GM19240 (cell line): Measurements from ENCODE around the gene SLC22A5.

Experiments used
- DNase-seq: peaks from one replicate; pipeline ENCODE4 v3.0.0; 2011; ENCODE audit warnings: low spot score; ENCODE audit not compliant: insufficient read length

SLC22A5 gene

DNA sequence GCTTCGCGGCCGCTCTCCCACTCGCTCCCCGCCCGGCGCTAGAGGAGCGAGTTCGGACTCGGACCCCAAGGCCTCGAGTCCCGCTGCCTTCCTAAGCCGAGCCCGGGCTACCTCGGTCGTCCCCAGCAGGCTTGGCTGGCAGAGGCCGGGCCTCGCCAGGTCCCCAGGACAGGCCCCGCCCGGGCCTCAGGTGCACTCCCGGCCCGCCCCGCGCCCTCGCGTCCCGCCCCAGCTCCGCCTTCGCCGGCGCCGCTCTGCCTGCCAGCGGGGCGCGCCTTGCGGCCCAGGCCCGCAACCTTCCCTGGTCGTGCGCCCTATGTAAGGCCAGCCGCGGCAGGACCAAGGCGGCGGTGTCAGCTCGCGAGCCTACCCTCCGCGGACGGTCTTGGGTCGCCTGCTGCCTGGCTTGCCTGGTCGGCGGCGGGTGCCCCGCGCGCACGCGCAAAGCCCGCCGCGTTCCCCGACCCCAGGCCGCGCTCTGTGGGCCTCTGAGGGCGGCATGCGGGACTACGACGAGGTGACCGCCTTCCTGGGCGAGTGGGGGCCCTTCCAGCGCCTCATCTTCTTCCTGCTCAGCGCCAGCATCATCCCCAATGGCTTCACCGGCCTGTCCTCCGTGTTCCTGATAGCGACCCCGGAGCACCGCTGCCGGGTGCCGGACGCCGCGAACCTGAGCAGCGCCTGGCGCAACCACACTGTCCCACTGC lies at the start of gene SLC22A5:
Gene SLC22A5 (plus strand): TSS at position 237 of the 707 bp plus-strand sequence. CDS start 263 bp downstream, at position 500.
- DNase-seq, result peak; percentile 59

DNA sequence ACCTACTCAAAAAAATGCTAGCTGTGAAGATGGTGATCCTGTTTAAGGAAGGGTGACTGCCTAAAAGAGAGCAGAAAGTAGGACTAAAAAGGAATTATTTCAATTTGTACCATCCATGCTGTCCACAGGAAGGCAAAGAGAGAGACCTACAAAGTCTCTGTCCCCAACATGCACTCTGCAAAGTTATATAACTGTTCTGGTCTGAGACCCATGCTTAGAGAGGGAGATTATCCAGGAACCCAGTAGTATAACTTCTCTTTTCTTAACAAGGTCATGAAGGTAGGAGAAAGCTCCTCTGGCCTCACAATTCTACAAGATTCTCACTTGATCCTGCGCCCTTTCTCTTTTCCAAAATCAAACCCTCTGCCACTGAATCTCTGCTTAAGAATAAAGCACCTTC lies 49.5 kb upstream of the SLC22A5 start:
- DNase-seq, result no peak

DNA sequence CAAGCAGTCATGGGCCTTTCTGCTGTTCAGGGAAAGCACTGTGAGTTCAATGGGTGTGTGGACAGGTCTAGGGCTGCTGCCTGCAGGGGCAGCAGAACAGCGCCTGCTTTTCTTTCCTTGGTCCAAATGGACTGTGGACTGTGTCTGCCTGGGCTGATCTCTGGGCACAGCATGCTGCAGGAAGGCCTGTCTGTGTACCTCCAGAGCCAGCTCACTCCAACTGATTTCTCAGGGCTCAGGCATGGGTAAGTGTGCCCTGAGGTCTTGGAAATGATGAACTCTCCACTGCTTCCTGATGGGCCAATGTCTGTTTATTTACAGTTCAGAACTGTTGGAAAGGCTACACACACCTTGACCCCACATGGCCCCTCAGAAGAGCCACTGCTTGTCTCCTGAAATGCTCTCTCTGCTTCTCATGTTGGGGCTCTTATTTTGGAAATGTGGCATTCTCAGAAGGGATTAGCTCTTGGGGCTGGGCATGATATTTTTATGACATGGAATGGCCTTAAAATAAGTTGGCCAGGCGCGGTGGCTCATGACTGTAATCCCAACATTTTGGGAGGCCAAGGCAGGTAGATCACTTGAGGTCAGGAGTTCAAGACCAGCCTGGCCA lies 48.3 kb upstream of the SLC22A5 start:
- DNase-seq, result no peak

DNA sequence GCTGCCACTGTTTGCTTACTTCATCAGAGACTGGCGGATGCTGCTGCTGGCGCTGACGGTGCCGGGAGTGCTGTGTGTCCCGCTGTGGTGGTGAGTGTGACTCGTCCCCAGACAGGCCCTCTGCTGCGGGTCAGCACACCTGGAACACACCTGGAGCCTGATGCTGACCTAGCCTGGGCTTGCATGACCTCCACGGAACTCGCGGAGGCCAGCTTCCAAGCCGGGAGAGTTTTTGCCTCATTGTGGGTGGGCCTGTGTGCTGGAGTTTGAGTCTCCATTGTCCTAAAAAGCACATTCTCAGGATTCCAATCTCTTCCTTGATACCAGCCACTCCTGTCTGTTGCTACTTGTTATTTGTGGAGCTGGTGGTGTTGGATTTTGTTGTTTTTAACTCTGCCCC lies 47.2 kb upstream of the SLC22A5 start:
- DNase-seq, result no peak

GRCh38 chr5:132323202-132323601 lies 46.3 kb upstream of the SLC22A5 start:
- DNase-seq, result no peak

GRCh38 chr5:132325691-132326090 lies 43.8 kb upstream of the SLC22A5 start:
- no peak for DNase-seq

DNA sequence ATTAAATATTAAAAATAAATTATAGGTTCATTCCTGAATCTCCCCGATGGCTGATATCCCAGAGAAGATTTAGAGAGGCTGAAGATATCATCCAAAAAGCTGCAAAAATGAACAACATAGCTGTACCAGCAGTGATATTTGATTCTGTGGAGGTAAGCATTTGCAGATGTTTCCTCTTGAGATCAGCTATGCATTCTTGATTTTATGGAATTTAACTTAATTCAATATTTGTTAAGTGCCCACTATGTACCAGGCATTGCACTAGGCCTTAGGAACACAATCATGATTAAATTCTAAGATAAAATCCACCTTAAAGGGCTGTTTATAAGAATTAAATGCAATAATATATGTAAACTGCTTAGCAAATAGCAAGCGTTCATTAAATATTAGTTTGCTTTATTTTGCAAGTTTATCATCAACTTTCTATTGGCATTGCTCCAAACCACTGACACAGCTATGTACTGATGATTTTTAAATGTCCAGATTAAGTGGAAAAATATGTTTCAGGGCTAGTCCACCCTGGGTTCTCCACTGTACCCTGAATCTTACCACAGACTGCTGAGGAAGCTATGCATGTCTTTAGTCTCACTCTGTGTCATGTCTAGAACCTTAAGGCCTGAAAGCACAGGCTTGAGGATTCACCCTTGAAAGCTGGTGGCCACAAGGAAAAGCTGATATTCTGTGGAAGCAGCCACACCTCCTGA lies 42.1 kb upstream of the SLC22A5 start:
- no peak for DNase-seq

DNA sequence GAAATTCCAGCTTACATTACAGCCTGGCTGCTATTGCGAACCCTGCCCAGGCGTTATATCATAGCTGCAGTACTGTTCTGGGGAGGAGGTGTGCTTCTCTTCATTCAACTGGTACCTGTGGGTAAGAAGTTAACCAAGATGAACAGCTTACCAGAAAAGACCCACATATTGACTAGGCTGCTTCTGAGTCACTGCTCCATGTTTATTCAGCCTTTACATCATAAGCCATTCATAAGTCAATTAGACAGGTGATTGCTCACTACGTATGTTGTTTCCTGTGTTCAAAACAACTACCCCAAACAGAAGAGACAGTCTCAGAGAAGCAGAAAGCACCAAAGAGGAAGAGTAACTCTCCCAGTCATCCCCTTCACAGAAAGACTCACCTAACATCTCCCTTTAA lies 34.7 kb upstream of the SLC22A5 start:
- no peak for DNase-seq

- DNase-seq, result no peak
These were observed 34.1 kb upstream of the SLC22A5 start for GRCh38 chr5:132335402-132335801.

DNA sequence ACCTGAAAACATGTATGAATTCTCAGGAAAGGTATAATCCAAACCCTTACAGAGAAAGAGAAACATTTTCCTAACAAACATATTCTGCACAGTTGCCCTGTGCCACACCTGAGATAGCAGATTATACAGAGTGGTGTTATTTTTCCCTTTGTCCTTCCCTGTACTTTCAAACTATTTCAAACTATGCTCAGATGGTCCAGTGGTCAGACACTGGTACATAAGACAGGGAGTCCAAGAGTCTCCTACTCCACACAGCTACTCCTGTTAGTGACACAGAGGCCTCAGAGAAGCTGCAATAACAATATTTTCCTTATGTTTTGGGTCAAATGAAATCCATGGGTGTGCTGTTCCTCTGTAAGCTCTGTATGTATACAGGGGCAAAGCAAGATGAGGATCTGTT lies 30.0 kb upstream of the SLC22A5 start:
- no peak for DNase-seq

DNA sequence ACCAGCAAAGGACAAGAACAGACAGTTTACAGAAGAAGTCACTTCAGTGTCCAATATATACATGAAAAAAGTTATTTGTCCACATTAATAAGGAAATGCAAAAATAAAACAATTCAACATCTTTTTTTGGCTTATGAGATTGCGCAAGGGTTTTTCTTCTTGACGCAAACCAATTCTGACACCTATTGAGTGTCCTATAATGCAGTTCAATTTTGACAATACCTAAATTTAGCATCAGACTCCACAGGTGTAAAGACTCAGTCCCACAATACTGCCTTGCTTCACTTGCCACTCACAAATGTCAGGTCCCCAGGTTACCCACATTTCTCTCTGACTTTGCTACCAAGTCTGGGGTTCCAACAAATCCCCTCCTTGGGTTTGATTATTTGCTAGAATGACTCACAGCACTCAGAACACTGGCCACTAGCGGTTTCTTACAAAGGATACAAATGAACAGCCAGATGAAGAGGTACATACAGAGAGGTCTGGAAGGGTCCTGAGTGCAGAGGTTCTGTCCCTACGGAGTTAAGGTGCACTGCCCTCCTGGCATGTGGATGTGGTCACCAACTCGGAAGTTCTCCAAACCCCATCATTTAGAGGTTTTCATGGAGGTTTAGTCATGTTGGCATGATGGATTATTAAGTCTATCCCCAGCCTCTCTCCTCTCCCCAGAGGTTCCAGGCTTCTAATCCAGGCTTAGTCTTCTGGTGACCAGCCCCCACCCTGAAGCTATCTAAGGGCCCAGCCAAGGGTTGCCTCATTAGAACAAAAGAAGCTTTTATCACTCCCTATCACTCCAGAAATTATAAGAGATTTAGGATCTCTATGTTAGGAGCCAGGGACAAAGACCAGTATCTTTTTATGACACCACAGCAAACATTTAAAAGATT lies 27.0 kb upstream of the SLC22A5 start:
- no peak for DNase-seq

DNA sequence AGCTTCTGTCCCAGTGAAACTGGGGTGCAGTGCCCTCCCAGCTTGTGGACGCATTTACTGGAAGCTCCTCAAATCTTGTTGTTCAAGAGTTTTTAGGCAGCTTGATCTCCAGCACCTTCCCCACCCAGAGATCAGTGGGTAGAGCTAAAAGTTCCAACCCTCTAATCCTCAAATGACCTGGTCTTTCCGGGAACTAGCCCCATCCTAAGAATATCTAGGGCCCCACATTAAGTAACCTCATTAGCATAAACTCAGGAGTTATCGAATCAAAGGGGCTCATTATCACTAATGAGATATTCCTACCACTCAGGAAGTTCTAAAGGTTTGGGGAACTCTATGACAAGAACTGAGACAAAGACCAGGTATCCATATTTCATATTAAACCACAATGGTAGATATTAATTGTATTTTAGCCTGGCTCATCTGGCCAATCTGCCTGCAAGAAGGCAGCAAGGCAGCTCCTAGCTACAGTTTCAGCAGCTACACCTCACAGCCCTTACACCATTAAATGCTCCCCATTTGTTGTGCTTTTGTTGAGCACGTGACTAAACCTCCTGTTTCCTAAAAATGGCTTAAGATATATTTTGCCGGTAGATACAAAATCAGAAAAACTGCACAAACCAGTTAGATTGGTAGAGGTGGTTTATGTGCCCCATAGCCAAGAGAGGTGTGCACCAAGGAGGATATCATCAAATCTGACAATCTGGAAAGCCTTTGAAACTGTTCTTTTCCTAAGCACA lies 24.6 kb upstream of the SLC22A5 start:
- no peak for DNase-seq

- DNase-seq, result no peak
These were observed 16.0 kb upstream of the SLC22A5 start for GRCh38 chr5:132353486-132353995.

DNA sequence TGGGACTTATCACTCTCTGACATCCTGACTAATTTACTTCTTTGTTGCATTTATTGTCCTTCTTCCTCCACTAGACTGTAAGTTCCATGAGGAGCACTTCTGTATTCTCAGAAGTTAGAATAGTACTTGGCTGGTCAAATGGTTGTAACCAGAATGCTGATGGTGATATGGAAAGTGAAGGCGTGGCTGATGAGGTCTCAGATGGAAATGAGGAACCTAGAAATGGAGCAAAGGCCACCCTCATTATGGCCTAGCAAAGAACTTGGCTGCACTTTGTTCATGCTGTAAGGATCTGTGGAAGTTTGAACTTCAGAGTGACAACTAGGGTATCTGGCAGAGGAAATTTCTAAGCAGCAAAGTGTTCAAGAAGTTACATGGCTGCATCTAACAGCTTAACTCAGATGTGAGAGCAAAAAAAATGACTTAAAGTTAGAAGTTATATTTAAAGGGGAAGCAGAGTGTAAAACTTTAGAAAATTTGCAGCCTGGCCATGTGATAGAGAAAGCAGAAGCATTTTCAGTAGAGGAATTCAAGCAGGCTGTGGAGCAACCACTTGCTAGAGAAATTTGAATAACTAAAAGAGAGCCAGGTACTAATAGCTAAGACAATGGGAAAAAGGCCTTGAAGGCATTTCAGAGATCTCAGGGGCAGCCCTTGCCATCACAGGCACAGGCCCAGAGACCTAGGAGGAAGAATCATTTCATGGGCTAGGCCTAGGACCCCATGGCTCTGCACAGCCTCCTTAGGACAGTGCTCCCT lies 14.9 kb upstream of the SLC22A5 start:
- DNase-seq, result no peak

DNA sequence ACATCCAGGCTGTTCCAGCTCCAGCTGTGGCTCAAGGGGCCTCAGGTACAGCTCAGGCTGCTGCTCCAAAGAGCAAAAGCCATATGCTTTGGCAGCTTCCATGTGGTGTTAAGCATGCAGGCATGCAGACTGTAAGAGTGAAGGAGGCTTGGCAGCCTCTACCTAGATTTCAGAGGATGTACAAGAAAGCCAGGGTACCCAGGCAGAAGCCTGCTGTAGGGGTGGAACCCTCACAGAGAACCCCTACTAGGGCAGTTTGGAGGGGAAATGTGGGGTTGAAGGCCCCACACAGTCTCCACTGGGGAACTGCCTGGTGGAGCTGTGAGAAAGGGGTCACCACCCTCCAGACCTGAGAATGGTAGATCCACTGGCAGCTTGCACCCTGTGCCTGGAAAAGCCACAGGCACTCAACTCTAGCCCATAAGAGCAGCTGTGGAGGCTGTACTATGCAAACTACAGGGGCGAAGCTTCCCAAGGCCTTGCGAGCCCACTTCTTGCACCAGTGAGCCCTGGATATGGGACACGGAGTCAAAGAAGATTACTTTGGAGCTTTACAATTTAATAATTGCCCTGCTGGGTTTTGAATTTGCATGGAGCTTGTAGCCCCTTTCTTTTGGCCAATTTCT lies 14.3 kb upstream of the SLC22A5 start:
- DNase-seq, result no peak

- DNase-seq, result no peak
These were observed 10.7 kb upstream of the SLC22A5 start for GRCh38 chr5:132358775-132359174.

GRCh38 chr5:132362086-132362485 lies 7.4 kb upstream of the SLC22A5 start:
- no peak for DNase-seq

DNA sequence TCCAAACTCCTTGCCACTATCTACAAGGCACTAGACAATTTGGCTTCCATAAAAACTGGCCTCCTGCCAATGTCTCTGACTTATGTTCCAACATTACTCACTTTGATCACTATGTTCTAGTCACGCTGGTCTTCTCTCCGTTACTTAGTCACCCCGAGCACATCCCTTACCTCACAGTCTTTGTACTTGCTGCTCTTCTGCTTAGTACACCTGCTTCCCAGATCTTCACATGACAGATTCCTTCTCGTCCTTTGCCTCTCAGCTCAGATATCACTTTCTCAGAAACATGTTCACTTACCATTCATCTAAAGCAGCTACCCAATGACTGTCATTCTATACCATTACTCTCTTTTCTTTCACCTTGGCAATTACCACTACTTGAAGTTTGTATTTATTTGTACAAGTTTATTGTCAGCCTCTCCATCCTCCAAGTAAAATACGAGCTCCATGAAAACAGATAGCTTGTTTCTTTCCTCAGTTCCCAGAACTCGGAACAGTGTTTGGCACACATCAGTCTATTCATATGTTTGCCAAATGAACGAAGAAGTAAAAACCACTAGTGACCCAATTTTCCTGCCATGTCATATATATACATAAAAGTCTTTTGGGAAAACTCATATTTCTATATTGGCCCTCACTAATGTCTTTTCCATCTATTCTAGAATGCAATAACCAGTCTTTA lies 5.9 kb upstream of the SLC22A5 start:
- no peak for DNase-seq

GRCh38 chr5:132364319-132364718 lies 5.2 kb upstream of the SLC22A5 start:
- DNase-seq, result no peak
